GM21529 (cell line): ENCODE results near the gene MARK1.

Source experiments
- ATAC-seq: cut with Tn5 transposase; IDR thresholded peaks from one replicate; pipeline ENCODE4 v1.9.1; 2021; ENCODE audit not compliant: unreplicated experiment

The MARK1 gene

DNA sequence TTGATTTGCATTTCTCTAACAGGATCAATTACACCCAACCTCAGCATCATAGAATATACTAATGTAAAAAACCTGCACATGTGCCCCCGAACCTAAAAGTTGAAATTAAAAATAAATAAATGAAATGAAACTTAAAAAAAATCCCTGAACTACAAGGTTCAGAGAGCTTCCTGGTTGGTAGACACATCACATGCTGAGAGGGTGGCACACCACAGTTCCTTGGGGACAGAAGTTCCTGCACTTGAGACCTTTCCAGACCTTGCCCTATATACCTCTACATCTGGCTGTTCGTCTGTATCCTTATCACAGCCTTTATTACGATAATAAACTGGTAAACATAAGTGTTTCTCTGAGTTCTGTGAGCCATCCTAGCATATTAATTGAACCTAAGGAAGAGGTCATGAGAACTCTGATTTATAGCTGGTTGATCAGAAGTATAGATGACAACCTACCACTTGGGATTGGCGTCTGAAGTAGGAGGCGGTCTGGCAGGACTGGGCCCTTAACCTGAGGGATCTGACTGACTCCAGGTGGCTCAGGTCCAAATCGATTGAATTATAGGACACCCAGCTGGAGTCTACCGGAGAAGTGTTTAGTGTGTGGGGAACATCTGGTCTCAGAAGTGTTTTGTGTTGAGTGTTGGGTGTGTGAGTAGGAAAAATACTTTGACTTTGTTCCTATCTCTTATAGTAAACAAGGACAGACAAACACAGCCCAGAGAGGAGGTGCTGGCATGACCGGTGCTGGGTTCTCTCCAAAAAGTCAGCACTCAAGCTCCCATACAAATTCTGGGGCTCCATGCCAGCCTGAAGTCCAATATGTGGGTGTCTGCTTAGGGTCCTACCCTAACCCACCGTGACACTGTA is 181.2 kb downstream of the MARK1 start:
- no peak for ATAC-seq

DNA sequence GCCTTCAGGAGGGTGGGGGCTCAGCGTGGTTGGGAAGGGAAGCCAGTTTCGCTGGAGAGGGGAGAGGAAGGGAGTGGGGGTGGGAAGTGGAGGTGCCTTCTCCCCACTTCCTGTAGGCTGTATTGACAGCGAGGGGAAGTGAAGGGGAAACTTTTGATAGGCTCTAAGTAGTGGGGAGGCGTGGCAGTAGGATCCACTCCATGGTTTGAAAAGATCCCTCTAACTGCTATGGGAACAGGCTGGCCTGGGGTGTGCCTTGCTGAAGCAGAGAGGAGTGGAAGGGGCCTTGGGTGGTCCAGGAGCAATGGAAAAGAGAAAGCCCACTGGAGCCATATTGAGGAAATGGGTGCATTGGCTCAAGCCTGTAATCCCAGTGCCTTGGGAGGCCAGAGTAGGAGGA is 182.4 kb downstream of the MARK1 start:
- ATAC-seq = no peak

DNA sequence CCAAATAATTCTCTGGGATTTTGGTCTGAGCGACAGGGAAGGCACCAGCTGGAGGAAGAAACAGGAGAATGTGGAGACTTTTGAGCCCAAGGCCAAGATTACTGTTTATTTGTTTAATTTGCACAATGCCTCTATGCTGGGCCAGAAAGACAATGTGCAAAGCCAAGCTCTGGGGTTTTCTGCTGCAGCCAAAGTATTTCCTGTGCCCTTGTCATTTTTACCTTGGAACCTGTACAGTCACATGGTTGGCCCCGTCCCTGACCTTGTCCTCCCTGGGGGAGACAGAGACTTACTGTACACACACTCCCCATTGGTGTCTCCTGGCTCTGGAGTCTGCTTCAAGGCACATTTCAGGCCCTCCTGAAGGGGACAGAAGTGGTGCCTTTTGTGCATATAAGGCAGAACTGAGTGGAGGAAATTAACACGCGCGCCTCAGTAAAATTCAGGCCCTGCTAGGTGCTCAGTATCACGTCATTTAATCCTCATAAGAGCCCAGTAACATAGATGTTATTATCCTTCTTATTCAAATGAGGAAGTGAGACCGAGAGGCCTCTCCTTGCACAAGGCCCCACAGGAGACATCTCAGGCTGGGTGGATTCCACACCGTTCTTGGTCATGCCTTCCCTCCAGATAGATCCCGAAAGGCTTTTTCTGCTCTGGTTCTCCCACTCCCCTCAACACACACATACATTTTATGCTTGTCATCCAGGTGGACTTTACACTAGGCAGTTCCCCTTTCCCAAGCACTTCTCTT is 183.3 kb downstream of the MARK1 start:
- ATAC-seq = peak; percentile 88
